Activated CD4-positive, alpha-beta memory T cell treated with anti-CD3 and anti-CD28 coated beads, Interleukin-2, amount 10 ng/mL, durations not matched to agents 7 days and 5 days (primary cell): Measurements from ENCODE around the gene RBM11. TPM values are rescaled to one million over a fixed set of nuclear protein-coding genes. Genes with fewer than 3 reads are reported as not detected.
"Not testable (repeated sequence)": the region's sequence is repeated elsewhere in the genome, so short reads cannot be mapped to it uniquely, and the experiment has no call there.

ENCODE experiments used
- CTCF ChIA-PET: fragments of 350-600 bp; sonication (Branson Sonifier 250); formaldehyde crosslinking; loops from one replicate; lab custom pipeline; 2021; ENCODE audit warnings: antibody characterized with exemption, inconsistent platforms; lab: Charles Lee
- POLR2A ChIA-PET: fragments of 350-600 bp; sonication (Branson Sonifier 250); formaldehyde crosslinking; loops from one replicate; lab custom pipeline; 2021; ENCODE audit warnings: antibody characterized with exemption; lab: Charles Lee
- DNase-seq: peaks from one replicate; pipeline ENCODE4 v3.0.0-alpha.2; 2020
- H3K27ac Mint-ChIP-seq: one replicate; pipeline ENCODE4 v1.8.0; 2021; ENCODE audit warnings: mild to moderate bottlenecking, mixed read lengths
- H3K27me3 Mint-ChIP-seq: one replicate; pipeline ENCODE4 v1.8.0; 2021; ENCODE audit warnings: mixed read lengths
- H3K36me3 Mint-ChIP-seq: one replicate; pipeline ENCODE4 v1.8.0; 2021; ENCODE audit warnings: low read depth, mixed read lengths
- H3K4me1 Mint-ChIP-seq: one replicate; pipeline ENCODE4 v1.8.0; 2021; ENCODE audit warnings: mixed read lengths
- H3K4me3 Mint-ChIP-seq: one replicate; pipeline ENCODE4 v1.8.0; 2021; ENCODE audit warnings: mild to moderate bottlenecking, mixed read lengths
- H3K9me3 Mint-ChIP-seq: one replicate; pipeline ENCODE4 v1.8.0; 2021; ENCODE audit warnings: mixed read lengths
- total RNA-seq, 2 experiments: library from RNA; stranded (reverse); gene quantifications; one replicate each; pipeline ENCODE4 v1.2.3, GENCODE V29; 2021

The RBM11 gene, protein sequence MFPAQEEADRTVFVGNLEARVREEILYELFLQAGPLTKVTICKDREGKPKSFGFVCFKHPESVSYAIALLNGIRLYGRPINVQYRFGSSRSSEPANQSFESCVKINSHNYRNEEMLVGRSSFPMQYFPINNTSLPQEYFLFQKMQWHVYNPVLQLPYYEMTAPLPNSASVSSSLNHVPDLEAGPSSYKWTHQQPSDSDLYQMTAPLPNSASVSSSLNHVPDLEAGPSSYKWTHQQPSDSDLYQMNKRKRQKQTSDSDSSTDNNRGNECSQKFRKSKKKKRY
- total RNA-seq, result under 1 TPM; 0.38 to 0.88 TPM

DNA sequence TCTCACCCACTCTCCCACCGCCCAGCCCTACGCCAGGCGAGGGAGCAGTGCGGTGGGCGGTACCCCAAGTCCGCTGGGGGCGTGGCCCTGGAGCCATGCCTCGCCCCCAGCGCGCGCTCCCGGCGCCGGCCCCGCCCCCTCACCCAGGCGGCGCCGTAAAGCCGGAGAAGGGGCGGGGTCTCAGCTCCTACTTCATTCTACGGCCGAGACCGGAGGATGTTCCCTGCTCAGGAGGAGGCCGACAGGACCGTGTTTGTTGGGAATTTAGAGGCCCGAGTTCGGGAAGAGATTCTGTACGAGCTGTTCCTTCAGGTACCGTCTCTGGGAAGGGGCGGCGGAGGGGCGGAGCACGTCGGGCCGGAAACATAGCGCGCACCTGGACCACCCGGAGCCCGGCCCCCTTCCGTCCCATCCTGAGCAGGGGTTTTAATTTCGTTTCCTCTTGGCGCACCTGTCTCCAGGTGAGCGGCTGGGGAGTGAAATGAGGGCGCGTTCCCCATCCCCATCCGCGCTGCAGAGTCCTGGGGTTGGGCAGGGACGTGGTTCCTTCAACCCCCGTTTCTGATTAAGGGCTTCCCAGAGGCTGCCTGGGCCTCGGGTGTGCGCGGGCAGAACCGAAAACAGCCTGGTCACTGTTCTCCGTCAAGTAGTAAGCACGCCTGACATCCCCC is at the start of gene RBM11:
TSS of gene RBM11 (plus strand) at position 187 of the 671 bp plus-strand sequence. CDS start at position 217, 30 bp downstream.
- DNase-seq, result peak; percentile 68
- Mint-ChIP-seq H3K4me1 (peaks cover 6% of the 10 kb centered on the region), H3K4me3 (peak within 1 kb of the TSS; percentile 74), H3K9me3 (no peaks in the 10 kb centered on the region), H3K27me3 (peaks cover 20% of the 10 kb centered on the region), H3K27ac (no peak within 1 kb of the TSS), H3K36me3 (no peaks in the 10 kb centered on the region)
- CTCF ChIA-PET, result interaction anchor here (1.0 kb wide), 1 partner anchor 37 kb away, joined by 3 read pairs; no protein-coding TSS in a partner anchor
- POLR2A ChIA-PET, result no interaction called here

DNA sequence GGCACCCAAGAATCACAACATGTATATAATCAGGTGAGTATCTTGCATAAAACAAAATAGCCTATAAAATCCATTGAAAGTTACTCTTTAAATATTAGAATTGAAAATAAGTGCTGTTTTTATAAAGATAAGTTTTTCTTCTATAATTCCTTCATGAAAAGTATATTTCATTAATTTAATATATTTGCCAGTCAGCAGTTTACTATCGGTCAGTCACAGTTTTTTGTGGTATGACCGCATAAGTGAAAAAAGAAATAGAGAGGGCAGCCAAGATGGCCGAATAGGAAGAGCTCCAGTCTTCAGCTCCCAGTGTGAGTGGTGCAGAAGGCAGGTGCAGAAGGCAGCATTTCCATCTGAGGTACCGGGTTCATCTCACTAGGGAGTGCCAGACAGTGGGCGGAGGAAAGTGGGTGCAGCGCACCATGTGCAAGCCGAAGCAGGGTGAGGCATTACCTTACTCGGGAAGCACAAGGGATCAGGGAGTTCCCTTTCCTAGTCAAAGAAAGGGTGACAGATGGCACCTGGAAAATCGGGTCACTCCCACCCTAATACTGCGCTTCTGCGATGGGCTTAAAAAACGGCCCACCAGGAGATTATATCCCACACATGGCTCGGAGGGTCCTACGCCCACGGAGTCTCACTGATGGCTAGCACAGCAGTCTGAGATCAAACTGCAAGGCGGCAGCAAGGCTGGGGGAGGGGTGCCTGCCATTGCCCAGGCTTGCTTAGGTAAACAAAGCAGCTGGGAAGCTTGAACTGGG is 49.3 kb upstream of the RBM11 start:
- CTCF ChIA-PET, POLR2A ChIA-PET, H3K27ac Mint-ChIP-seq, DNase-seq, H3K4me3 Mint-ChIP-seq, H3K9me3 Mint-ChIP-seq, H3K4me1 Mint-ChIP-seq, H3K36me3 Mint-ChIP-seq, H3K27me3 Mint-ChIP-seq: not testable (repeated sequence)

DNA sequence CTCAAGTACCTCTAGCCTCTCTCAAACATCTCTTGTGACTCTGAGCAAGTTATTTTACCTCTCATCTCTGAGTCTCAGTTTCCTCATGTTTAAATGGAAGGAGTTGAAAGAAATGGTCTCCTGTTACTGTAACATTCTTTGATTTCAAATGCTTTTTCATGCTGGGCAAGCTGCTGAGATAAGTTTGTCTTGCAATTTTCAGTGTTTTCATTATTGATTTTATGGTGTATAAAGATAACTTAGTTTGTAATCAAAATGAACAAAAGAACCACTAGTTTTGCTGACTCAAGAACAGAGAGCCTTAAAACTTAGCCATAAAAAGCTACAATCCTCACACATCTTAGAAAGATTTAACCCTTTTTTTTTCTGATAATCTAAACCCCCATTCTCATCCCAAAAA is 9.7 kb upstream of the RBM11 start:
- Mint-ChIP-seq H3K9me3 (no peaks in the 10 kb centered on the region), H3K27me3 (peaks cover 8% of the 10 kb centered on the region), H3K27ac (no peak overlapping the region), H3K4me3 (no peak overlapping the region), H3K36me3 (no peaks in the 10 kb centered on the region), H3K4me1 (no peaks in the 10 kb centered on the region)
- POLR2A ChIA-PET, result no interaction called here
- DNase-seq, result no peak
- CTCF ChIA-PET, result no interaction called here

DNA sequence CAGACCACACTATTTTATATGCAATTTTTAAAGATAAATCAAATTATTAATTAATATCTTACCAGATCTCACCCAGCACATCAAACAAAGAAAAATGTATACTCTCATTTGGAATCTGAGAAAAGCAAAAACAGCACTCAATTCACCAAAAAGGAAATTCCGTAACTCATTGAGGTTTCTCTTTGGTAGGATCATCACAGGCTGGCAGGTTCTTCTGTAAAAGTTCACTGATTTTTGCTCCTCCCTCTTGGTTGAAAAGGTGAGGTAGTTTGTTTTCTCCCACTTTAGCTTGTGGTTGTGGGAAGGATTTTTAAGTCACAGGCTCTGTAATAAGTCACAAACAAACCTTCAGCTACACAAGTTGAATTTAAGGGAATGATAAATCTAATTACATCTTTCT is 5.2 kb upstream of the RBM11 start, which contains the start of gene LIPI:
TSS of gene LIPI (minus strand) at position 218 of the 400 bp plus-strand sequence. CDS start at position 108, 110 bp downstream.
- peaks cover 19% of the 10 kb centered on the region for H3K27me3 Mint-ChIP-seq
- no peaks in the 10 kb centered on the region for H3K4me1 Mint-ChIP-seq
- no peak for DNase-seq
- H3K36me3 Mint-ChIP-seq, result no peaks in the 10 kb centered on the region
- CTCF ChIA-PET, result interaction anchor here (0.6 kb wide), 1 partner anchor 15 kb away, joined by 4 read pairs; no protein-coding TSS in a partner anchor
- H3K9me3 Mint-ChIP-seq, result no peaks in the 10 kb centered on the region
- H3K4me3 Mint-ChIP-seq, result no peak within 1 kb of the TSS
- POLR2A ChIA-PET, result no interaction called here
- H3K27ac Mint-ChIP-seq, result no peak within 1 kb of the TSS

DNA sequence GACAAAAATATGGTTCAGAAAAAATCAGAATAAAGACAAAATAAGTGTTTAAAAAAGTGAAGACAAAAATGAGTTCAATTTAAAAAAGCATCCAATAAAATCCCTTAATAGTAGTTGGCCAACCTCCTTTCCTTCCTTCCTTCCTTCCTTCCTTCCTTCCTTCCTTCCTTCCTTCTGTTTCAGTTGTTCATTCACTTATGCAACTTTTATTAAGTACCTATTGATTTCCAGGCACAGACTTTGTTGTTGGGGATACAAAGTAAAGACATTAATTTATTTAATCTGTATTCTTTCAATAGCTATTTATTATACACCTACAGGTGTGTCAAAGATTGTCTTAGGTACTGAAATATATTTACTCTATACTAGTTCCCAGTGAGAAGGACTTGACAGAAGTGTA is 2.8 kb upstream of the RBM11 start:
- ChIA-PET CTCF (interaction anchor here (1.3 kb wide), 1 partner anchor 93 kb away, joined by 3 read pairs; no protein-coding TSS in a partner anchor), POLR2A (no interaction called here)
- Mint-ChIP-seq H3K36me3 (no peaks in the 10 kb centered on the region), H3K4me3 (no peak overlapping the region), H3K9me3 (no peaks in the 10 kb centered on the region), H3K27me3 (peaks cover 18% of the 10 kb centered on the region), H3K4me1 (peaks cover 6% of the 10 kb centered on the region), H3K27ac (no peak overlapping the region)
- DNase-seq, result no peak

DNA sequence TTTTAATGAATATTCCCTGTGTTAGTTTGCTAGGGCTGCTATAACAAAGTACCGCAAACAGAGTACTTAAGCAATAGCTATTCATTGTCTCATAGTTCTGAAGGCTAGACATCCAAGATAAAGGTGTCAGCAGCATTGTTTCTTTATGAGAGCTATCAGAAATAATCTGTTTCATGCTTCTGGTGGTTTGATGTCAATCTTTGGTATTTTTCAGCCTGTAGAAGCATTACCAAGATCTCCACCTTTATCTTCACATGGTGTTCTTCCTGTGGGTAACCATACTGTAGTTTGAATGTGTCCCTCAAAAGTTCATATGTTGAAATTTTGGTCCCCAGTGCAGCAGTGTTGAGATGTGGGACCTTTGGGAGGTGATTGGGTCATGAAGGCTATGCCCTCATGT is 7.4 kb downstream of the RBM11 start:
- Mint-ChIP-seq H3K4me1 (no peaks in the 10 kb centered on the region), H3K36me3 (no peaks in the 10 kb centered on the region), H3K27me3 (peaks cover under 1% of the 10 kb centered on the region), H3K4me3 (no peak overlapping the region), H3K9me3 (no peaks in the 10 kb centered on the region), H3K27ac (no peak overlapping the region)
- POLR2A ChIA-PET, result no interaction called here
- CTCF ChIA-PET, result no interaction called here
- DNase-seq, result no peak

DNA sequence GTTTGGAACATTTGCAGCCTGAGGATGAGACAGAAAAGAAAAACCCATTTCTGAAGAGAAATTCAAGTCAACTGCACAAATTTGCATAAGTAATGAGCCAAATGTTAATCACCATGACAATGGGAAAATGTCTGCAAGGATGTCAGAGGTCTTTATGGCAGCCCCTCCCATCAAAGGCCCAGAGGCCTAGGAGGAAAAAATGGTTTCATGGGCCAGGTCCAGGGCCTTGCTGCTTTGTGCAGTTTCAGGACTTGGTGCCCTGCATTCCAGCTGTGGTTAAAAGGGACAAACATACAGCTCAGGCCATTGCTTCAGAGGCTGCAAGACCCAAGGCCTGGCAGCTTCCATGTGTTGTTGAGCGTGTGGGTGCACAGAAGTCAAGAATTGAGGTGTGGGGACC is 13.4 kb downstream of the RBM11 start:
- Mint-ChIP-seq H3K4me1 (no peaks in the 10 kb centered on the region), H3K9me3 (peaks cover 9% of the 10 kb centered on the region), H3K27ac (no peak overlapping the region), H3K4me3 (no peak overlapping the region), H3K27me3 (no peaks in the 10 kb centered on the region), H3K36me3 (no peaks in the 10 kb centered on the region)
- no peak for DNase-seq
- CTCF ChIA-PET, result no interaction called here
- POLR2A ChIA-PET, result no interaction called here

DNA sequence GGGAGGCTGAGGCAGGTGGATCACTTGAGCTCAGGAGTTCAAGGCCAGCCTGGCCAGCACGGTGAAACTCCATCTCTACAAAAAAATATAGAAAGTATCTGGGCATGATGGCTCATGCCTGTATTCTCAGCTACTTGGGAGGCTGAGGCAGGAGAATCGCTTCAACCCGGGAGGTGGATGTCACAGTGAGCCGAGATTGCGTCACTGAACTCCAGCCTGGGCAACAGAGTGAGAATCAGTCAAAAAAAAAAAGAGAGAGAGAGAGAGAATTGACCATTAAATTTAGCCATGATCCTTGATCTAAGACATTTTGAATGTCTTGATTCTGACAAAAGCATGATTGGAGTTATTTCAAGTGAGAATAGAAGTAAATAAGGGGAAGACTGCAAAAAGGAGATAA is 19.1 kb downstream of the RBM11 start:
- Mint-ChIP-seq H3K4me1 (no peaks in the 10 kb centered on the region), H3K27me3 (no peaks in the 10 kb centered on the region), H3K9me3 (no peaks in the 10 kb centered on the region), H3K36me3 (no peaks in the 10 kb centered on the region), H3K4me3 (no peak overlapping the region), H3K27ac (no peak overlapping the region)
- ChIA-PET POLR2A (no interaction called here), CTCF (no interaction called here)
- DNase-seq, result no peak

DNA sequence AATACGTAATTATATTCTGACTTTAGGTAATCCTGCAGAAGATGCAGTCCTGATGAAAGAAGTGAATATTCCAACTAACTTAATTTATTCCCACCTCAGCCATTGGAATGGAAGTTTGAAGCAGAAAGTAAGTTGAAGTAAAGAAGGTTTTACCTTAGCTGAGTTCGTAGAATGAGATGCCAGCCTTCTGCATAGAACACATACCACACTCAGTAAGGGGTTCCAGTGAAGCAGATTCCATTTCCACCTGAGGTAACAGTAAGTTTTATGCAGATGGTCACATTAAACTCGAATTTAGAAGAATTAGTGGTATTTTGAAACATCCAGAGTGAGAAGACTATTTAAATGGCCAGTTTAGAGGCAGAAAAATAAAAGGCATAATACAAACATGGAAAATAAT is 20.2 kb downstream of the RBM11 start:
- ChIA-PET CTCF (no interaction called here), POLR2A (no interaction called here)
- no peaks in the 10 kb centered on the region for H3K36me3 Mint-ChIP-seq
- no peak overlapping the region for H3K27ac Mint-ChIP-seq
- H3K4me3 Mint-ChIP-seq, result no peak overlapping the region
- no peak for DNase-seq
- H3K27me3 Mint-ChIP-seq, result no peaks in the 10 kb centered on the region
- no peaks in the 10 kb centered on the region for H3K4me1 Mint-ChIP-seq
- no peaks in the 10 kb centered on the region for H3K9me3 Mint-ChIP-seq

DNA sequence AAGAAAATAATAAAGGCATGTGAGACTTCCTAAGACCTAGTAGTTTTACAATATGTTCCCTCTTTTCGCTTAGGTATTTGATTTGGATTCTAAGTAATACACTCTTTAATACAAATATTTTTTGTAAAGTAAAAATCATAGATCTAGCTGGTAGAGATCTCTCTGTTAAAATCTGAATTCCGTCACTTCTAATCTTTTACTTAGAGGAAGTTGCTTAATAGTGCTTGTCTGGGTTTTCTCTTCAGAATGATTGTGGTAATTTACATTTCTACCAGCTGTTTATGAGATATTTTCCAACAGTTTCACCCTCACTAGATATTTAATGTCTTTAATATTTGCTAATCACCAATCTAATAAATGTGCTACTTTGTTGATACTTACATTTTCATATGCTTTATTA is 23.3 kb downstream of the RBM11 start:
- Mint-ChIP-seq H3K27me3 (no peaks in the 10 kb centered on the region), H3K4me3 (no peak overlapping the region), H3K9me3 (no peaks in the 10 kb centered on the region), H3K4me1 (no peaks in the 10 kb centered on the region), H3K36me3 (no peaks in the 10 kb centered on the region), H3K27ac (no peak overlapping the region)
- POLR2A ChIA-PET, result no interaction called here
- CTCF ChIA-PET, result interaction anchor here (1.1 kb wide), 1 partner anchor 14 kb away, joined by 4 read pairs; no protein-coding TSS in a partner anchor
- DNase-seq, result no peak

DNA sequence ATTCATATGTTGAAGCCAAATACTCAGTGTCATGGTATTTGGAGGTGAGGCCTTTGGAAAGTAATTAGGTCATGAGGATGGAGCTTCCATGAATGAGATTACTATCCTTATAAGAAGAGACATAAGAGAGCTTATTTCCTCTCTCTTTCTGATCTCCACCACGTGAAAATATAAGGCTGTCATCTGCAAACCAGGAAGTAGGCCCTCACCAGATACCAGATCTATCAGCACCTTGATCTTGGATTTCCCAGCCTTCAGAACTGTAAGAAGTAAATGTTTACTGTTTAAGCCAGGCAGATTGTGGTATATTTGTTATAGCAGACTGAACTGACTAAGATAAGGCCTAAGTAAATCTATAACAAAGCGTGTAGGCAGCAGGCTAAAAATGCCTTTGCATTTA is 25.3 kb downstream of the RBM11 start:
- Mint-ChIP-seq H3K36me3 (no peaks in the 10 kb centered on the region), H3K4me3 (no peak overlapping the region), H3K27ac (no peak overlapping the region), H3K9me3 (no peaks in the 10 kb centered on the region), H3K27me3 (peaks cover 3% of the 10 kb centered on the region), H3K4me1 (no peaks in the 10 kb centered on the region)
- no peak for DNase-seq
- CTCF ChIA-PET, result interaction anchor here (1.0 kb wide), 1 partner anchor 12 kb away, joined by 3 read pairs; no protein-coding TSS in a partner anchor
- POLR2A ChIA-PET, result no interaction called here

DNA sequence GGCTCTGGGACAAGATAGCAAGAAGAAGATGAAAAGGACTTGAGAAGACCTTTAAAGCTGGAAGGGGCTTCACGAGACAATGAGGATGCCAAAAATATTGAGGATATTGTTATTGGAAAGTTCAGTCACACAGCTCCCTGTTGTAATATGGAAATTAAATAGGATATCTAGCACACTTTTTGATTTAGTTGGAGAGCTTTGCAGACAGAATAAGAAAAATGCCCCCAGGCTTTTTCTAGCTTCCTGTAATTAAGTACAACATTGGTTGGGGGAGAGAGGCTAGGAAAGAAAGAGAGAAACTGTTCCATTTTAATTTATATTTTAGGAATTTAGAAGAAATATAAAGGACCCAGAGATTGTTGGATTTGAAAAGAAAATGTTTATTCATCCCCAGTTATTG is 27.5 kb downstream of the RBM11 start:
- H3K4me1 Mint-ChIP-seq, result no peaks in the 10 kb centered on the region
- no peak for DNase-seq
- H3K36me3 Mint-ChIP-seq, result no peaks in the 10 kb centered on the region
- no peaks in the 10 kb centered on the region for H3K9me3 Mint-ChIP-seq
- POLR2A ChIA-PET, result no interaction called here
- CTCF ChIA-PET, result interaction anchor here (0.8 kb wide), 1 partner anchor 10 kb away, joined by 3 read pairs; no protein-coding TSS in a partner anchor
- H3K4me3 Mint-ChIP-seq, result no peak overlapping the region
- H3K27ac Mint-ChIP-seq, result no peak overlapping the region
- peaks cover 10% of the 10 kb centered on the region for H3K27me3 Mint-ChIP-seq

DNA sequence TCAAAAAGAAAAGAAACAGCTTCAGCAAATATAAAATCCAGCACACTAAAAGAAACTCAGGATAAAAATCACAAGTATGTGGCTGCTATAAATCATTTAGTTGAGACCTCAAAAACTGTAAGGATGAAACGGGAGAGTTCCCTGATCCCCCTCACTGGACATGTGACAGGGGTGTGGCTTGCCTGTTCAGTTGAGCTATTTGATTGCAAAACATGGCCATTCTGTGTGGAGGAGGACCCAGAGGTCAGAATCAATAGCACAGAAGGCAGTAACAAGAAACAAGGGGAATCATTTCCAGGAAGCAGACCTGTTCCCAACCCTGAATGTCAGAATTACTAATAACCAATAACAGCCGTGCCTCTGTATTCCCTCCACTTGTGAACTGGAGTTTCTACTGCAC is 27.9 kb downstream of the RBM11 start:
- Mint-ChIP-seq H3K36me3 (no peaks in the 10 kb centered on the region), H3K9me3 (no peaks in the 10 kb centered on the region), H3K27ac (no peak overlapping the region), H3K4me1 (no peaks in the 10 kb centered on the region), H3K4me3 (no peak overlapping the region), H3K27me3 (peaks cover 13% of the 10 kb centered on the region)
- ChIA-PET POLR2A (no interaction called here), CTCF (no interaction called here)
- no peak for DNase-seq
